Measurements from ENCODE around the gene VPS9D1. TPM values are rescaled to one million over a fixed set of nuclear protein-coding genes. Genes with fewer than 3 reads are reported as not detected.

VPS9D1 gene
- total RNA-seq, 1 donor from 2014 or later: 12.2 TPM

- Mint-ChIP-seq H3K9me3 (ENCODE audit: unreplicated experiment) (no peaks in the 10 kb centered on the region), H3K27me3 (ENCODE audit: unreplicated experiment) (peaks cover 9% of the 10 kb centered on the region), H3K36me3 (ENCODE audit: low read depth, unreplicated experiment) (no peaks in the 10 kb centered on the region), H3K4me3 (ENCODE audit: unreplicated experiment) (no peak overlapping the region), H3K27ac (ENCODE audit: unreplicated experiment) (no peak overlapping the region), H3K4me1 (ENCODE audit: unreplicated experiment) (no peaks in the 10 kb centered on the region)
- TF ChIP-seq, protein P1, sequence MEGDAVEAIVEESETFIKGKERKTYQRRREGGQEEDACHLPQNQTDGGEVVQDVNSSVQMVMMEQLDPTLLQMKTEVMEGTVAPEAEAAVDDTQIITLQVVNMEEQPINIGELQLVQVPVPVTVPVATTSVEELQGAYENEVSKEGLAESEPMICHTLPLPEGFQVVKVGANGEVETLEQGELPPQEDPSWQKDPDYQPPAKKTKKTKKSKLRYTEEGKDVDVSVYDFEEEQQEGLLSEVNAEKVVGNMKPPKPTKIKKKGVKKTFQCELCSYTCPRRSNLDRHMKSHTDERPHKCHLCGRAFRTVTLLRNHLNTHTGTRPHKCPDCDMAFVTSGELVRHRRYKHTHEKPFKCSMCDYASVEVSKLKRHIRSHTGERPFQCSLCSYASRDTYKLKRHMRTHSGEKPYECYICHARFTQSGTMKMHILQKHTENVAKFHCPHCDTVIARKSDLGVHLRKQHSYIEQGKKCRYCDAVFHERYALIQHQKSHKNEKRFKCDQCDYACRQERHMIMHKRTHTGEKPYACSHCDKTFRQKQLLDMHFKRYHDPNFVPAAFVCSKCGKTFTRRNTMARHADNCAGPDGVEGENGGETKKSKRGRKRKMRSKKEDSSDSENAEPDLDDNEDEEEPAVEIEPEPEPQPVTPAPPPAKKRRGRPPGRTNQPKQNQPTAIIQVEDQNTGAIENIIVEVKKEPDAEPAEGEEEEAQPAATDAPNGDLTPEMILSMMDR (IDR thresholded peaks at IDR 0.05; ENCODE audit: unreplicated experiment): no peak
- DNase-seq (ENCODE audit: low spot score): no peak
These were observed 14.0 kb downstream of the VPS9D1 start for GRCh38 chr16:89706518-89707260.

- Mint-ChIP-seq H3K4me1 (ENCODE audit: unreplicated experiment) (no peaks in the 10 kb centered on the region), H3K9me3 (ENCODE audit: unreplicated experiment) (no peaks in the 10 kb centered on the region), H3K27ac (ENCODE audit: unreplicated experiment) (no peak overlapping the region), H3K4me3 (ENCODE audit: unreplicated experiment) (no peak overlapping the region), H3K27me3 (ENCODE audit: unreplicated experiment) (peaks cover 9% of the 10 kb centered on the region), H3K36me3 (ENCODE audit: low read depth, unreplicated experiment) (no peaks in the 10 kb centered on the region)
- TF ChIP-seq, protein P1 (IDR thresholded peaks at IDR 0.05; ENCODE audit: unreplicated experiment): no peak
- DNase-seq (ENCODE audit: low spot score): no peak
These were observed 15.7 kb downstream of the VPS9D1 start for GRCh38 chr16:89705006-89705405.

DNA sequence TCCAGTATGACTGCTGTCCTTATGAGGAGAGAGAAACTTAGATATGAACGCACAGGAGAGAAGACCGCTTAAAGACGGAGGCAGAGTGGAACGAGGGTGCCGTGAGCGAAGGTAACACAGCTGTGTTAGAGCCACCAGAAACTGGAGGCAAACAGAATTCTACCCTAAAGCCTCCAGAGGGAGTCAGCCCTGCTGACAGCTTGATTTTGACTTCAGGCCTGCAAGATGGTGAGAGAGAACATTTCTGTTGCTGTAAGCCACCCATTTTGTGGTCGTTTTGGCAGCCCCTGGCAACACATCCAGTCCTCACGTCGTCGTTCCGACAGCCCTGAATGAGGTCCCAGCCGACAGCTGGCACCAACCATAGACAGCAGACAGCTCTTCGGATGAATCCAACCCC is 16.4 kb downstream of the VPS9D1 start:
- H3K27ac Mint-ChIP-seq (ENCODE audit: unreplicated experiment): no peak overlapping the region
- H3K9me3 Mint-ChIP-seq (ENCODE audit: unreplicated experiment): no peaks in the 10 kb centered on the region
- H3K4me3 Mint-ChIP-seq (ENCODE audit: unreplicated experiment): no peak overlapping the region
- TF ChIP-seq, protein P1 (IDR thresholded peaks at IDR 0.05; ENCODE audit: unreplicated experiment): no peak
- H3K27me3 Mint-ChIP-seq (ENCODE audit: unreplicated experiment): peaks cover 9% of the 10 kb centered on the region
- H3K4me1 Mint-ChIP-seq (ENCODE audit: unreplicated experiment): no peaks in the 10 kb centered on the region
- no peak for DNase-seq (ENCODE audit: low spot score)
- H3K36me3 Mint-ChIP-seq (ENCODE audit: low read depth, unreplicated experiment): peaks cover under 1% of the 10 kb centered on the region

DNA sequence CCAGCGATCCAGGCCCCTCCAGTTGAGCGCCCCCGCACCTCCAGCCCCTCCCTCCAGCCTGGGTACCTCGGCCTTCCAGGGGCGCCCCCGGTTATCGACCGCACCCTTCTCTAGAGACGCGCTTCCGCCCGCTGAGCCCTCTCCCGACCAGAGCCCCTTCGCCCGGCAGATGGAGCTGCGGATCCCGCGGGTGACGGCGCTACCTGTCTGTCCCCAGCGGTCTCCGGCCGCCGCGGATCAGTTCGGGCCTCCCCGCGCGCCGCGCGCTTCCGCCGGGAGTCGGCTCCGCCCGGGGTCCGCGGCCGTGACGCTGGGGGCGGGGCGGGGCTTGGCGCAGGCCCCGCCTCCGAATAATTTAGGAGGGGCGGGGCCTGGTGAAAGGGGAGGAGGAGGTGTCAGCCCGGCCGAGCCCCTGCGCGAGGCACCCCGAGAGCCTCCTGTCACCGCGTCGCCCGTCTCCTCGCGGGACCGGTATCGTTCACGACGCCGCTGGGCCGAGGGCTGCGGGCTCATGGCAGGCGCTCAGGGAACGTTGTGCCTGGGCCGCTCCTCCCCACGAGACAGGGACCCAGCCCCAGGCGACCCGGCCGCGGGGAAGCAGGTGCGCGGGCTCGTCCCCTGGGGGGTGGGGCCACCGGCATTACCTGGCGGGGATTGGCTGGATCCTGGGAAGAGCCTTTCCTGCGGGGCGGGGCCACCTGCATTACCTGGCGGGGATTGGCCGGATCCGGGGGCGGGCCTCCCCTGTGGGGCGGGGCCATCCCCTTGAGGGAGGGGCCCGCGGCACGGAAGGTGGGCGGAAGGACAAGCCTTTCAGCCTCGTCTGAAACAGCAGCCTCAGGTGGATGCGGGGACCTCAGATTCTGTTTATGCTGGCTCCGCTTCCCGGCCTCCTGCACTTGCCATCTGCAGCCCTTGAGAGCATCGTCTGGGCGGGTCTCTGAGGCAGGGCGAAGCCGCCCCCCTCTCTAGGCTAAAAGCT is 19.0 kb downstream of the VPS9D1 start, which contains the start of gene SPATA2L:
TSS of gene SPATA2L (minus strand) at position 281 of the 982 bp plus-strand sequence. CDS start 473 bp downstream, outside the sequence.
- no peaks in the 10 kb centered on the region for H3K9me3 Mint-ChIP-seq (ENCODE audit: unreplicated experiment)
- H3K27me3 Mint-ChIP-seq (ENCODE audit: unreplicated experiment): peaks cover 13% of the 10 kb centered on the region
- TF ChIP-seq, protein P1 (IDR thresholded peaks at IDR 0.05; ENCODE audit: unreplicated experiment): no peak
- H3K4me1 Mint-ChIP-seq (ENCODE audit: unreplicated experiment): no peaks in the 10 kb centered on the region
- H3K27ac Mint-ChIP-seq (ENCODE audit: unreplicated experiment): peak within 1 kb of the TSS; percentile 67
- peak within 1 kb of the TSS; percentile 83 for H3K4me3 Mint-ChIP-seq (ENCODE audit: unreplicated experiment)
- peak; percentile 91 for DNase-seq (ENCODE audit: low spot score)
- H3K36me3 Mint-ChIP-seq (ENCODE audit: low read depth, unreplicated experiment): peaks cover 6% of the 10 kb centered on the region

Measured in endothelial cell (in vitro differentiated cells).